Karpas-422 (cell line): ENCODE data around the gene MMP13. TPM values are rescaled to one million over a fixed set of nuclear protein-coding genes. Genes with fewer than 3 reads are reported as not detected.
"Not testable (repeated sequence)": the region's sequence is repeated elsewhere in the genome, so short reads cannot be mapped to it uniquely, and the experiment has no call there.

Source experiments
- DNase-seq: peaks from one replicate; pipeline ENCODE4 v3.0.0-alpha.2; 2015
- H2AFZ ChIP-seq: fragments of 200-600 bp; sonication (generic); 2 replicates; pipeline ENCODE4 v1.6.1; 2014; ENCODE audit warnings: antibody characterized with exemption, low read length, mixed read lengths
- H3K27ac ChIP-seq: fragments of 200-600 bp; sonication (generic); 2 replicates; pipeline ENCODE4 v1.5.1; 2014; ENCODE audit warnings: mild to moderate bottlenecking, low read length, moderate library complexity
- H3K27me3 ChIP-seq: fragments of 200-600 bp; sonication (generic); 2 replicates; pipeline ENCODE4 v1.6.1; 2014; ENCODE audit warnings: low read length, mixed read lengths
- H3K36me3 ChIP-seq: fragments of 200-600 bp; sonication (generic); 2 replicates; pipeline ENCODE4 v1.6.1; 2014; ENCODE audit warnings: low read length, mixed read lengths; ENCODE audit not compliant: insufficient read depth
- H3K4me1 ChIP-seq: fragments of 200-600 bp; sonication (generic); 2 replicates; pipeline ENCODE4 v1.6.1; 2014; ENCODE audit warnings: mild to moderate bottlenecking, low read length, mixed read lengths
- H3K4me2 ChIP-seq: fragments of 200-600 bp; sonication (generic); 2 replicates; pipeline ENCODE4 v1.6.1; 2014; ENCODE audit warnings: low read length, low read depth, mild to moderate bottlenecking; ENCODE audit not compliant: poor library complexity, severe bottlenecking
- H3K4me3 ChIP-seq: fragments of 200-600 bp; sonication (generic); 2 replicates; pipeline ENCODE4 v1.5.1; 2014; ENCODE audit warnings: mild to moderate bottlenecking, antibody characterized with exemption, low read length, mixed read lengths
- H3K79me2 ChIP-seq: fragments of 200-600 bp; sonication (generic); 2 replicates; pipeline ENCODE4 v1.6.1; 2014; ENCODE audit warnings: mild to moderate bottlenecking, low read length, mixed read lengths
- H3K9ac ChIP-seq: fragments of 200-600 bp; sonication (generic); 2 replicates; pipeline ENCODE4 v1.6.0; 2014; ENCODE audit warnings: low read length
- H3K9me2 ChIP-seq: fragments of 200-600 bp; sonication (generic), shearing (Covaris generic); replicated peaks from 2 replicates; pipeline ENCODE4 v1.6.0; 2014; ENCODE audit warnings: mild to moderate bottlenecking, low read length, moderate library complexity; ENCODE audit not compliant: insufficient read depth
- H3K9me3 ChIP-seq: fragments of 300-700, 200-600 bp; sonication (generic); 2 replicates; pipeline ENCODE4 v1.6.1; 2014; ENCODE audit warnings: low read length, mixed read lengths
- H4K20me1 ChIP-seq: fragments of 200-600 bp; sonication (generic); 2 replicates; pipeline ENCODE4 v1.6.1; 2014; ENCODE audit warnings: mild to moderate bottlenecking, antibody characterized with exemption, low read length, low read depth; ENCODE audit not compliant: insufficient read depth
- total RNA-seq: library from RNA; depleted of rRNA; stranded (reverse); fragments of >200 nt; shearing (Covaris generic); gene quantifications from 2 replicates; pipeline ENCODE4 v1.2.3, GENCODE V29; 2014; ENCODE audit warnings: low replicate concordance; rRNA removed

MMP13 gene
- not detected in 2 replicates for total RNA-seq

DNA sequence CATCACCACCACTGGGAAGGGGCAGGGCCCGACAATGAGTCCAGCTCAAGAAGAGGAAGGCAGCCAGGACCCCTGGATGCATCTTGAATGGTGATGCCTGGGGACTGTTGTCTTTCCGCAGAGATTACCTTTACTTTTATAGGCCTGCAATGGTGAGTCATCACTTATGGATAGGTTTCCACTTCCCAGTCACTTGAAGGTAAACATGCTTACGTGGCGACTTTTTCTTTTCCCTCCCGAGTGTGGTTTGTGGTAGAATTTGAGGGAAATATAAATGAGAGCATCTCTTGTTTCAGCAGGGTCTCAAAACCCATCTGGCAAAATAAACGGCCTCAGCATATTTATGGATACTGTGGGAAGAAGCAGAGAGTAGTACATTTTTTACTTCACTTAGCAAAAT is at the start of gene MMP13:
TSS of gene MMP13 (minus strand) at position 109 of the 400 bp plus-strand sequence. CDS start at position 82, 27 bp downstream.
- H3K4me1 ChIP-seq, result no peaks in the 10 kb centered on the region
- H3K9me2 ChIP-seq, result no peaks in the 10 kb centered on the region
- no peak within 1 kb of the TSS for H3K4me3 ChIP-seq
- no peak for DNase-seq
- H3K9ac ChIP-seq, result no peak within 1 kb of the TSS
- no peaks in the 10 kb centered on the region for H3K79me2 ChIP-seq
- no peaks in the 10 kb centered on the region for H3K9me3 ChIP-seq
- H3K27ac ChIP-seq, result no peak within 1 kb of the TSS
- H3K36me3 ChIP-seq, result no peaks in the 10 kb centered on the region
- H3K4me2 ChIP-seq, result no peak within 1 kb of the TSS
- H3K27me3 ChIP-seq, result no peaks in the 10 kb centered on the region
- H4K20me1 ChIP-seq, result no peaks in the 10 kb centered on the region
- no peak within 1 kb of the TSS for H2AFZ ChIP-seq

DNA sequence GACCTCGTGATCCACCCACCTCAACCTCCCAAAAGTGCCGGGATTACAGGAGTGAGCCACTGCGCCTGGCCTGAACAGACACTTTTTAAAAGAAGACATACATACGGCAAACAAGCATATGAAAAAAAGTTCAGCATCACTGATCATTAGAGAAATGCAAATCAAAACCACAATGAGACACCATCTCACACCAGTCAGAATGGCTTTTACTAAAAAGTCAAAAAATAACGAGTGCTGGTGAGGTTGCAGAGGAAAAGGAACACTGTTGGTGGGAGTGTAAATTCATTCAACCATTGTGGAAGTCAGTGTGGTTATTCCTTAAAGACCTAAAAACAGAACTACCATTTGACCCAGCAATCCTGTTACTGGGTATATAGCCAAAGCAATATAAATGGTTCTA is 48.7 kb upstream of the MMP13 start:
- not testable (repeated sequence) for H3K9me3 ChIP-seq, H3K4me3 ChIP-seq, H3K79me2 ChIP-seq, H3K9me2 ChIP-seq, H3K27me3 ChIP-seq, H3K36me3 ChIP-seq, H3K4me2 ChIP-seq, H3K27ac ChIP-seq, H4K20me1 ChIP-seq, H2AFZ ChIP-seq, H3K4me1 ChIP-seq, DNase-seq, H3K9ac ChIP-seq

DNA sequence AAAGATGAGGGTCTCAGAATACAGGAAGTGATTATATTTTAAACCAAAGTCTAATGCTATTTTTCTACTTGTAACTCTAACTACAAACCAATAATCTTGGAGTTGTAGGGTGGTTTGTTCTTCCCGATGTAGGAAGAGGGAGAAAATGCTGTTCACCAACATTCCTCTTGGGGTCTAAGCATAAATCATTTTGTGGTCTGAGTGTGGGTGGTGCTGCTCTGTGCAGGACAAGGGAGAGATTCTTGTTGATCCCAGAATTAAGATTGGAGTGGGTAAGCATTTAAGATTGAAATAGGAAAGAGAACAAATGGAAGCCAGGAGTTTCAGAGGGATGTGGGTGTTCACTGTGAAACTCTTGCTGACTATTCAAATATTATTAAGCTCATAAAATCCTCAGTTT is 38.6 kb upstream of the MMP13 start:
- Histone ChIP-seq H3K27me3 (no peaks in the 10 kb centered on the region), H3K4me2 (no peak overlapping the region), H3K27ac (no peak overlapping the region), H2AFZ (no peak overlapping the region), H3K79me2 (no peaks in the 10 kb centered on the region), H3K9me3 (no peaks in the 10 kb centered on the region), H3K4me3 (no peak overlapping the region), H4K20me1 (no peaks in the 10 kb centered on the region), H3K9me2 (no peaks in the 10 kb centered on the region), H3K4me1 (no peaks in the 10 kb centered on the region), H3K36me3 (no peaks in the 10 kb centered on the region), H3K9ac (no peak overlapping the region)
- DNase-seq, result no peak

DNA sequence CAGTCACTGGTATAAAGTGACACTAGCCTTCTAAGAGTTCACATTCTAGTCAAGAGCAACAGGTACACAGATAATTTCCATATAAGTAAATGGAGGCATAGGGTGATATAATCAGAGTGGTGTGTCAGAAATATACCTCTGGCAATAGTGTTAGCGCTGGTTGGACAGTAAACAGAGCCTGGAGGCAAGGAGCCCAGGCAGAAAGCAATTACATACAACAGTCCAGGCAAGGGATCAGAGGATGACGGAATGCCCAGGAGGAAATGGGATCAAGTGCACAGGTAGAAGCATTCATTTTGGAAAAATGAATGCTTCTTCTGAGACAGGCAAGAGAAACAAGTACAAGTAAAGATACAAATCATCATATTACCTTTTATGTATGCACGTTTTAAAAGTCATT is 36.2 kb upstream of the MMP13 start:
- Histone ChIP-seq H3K9ac (no peak overlapping the region), H3K9me2 (no peaks in the 10 kb centered on the region), H3K4me2 (no peak overlapping the region), H3K36me3 (no peaks in the 10 kb centered on the region), H3K4me1 (no peaks in the 10 kb centered on the region), H3K9me3 (no peaks in the 10 kb centered on the region), H3K79me2 (no peaks in the 10 kb centered on the region), H3K4me3 (no peak overlapping the region), H3K27ac (no peak overlapping the region), H2AFZ (no peak overlapping the region), H3K27me3 (no peaks in the 10 kb centered on the region), H4K20me1 (no peaks in the 10 kb centered on the region)
- DNase-seq, result no peak

DNA sequence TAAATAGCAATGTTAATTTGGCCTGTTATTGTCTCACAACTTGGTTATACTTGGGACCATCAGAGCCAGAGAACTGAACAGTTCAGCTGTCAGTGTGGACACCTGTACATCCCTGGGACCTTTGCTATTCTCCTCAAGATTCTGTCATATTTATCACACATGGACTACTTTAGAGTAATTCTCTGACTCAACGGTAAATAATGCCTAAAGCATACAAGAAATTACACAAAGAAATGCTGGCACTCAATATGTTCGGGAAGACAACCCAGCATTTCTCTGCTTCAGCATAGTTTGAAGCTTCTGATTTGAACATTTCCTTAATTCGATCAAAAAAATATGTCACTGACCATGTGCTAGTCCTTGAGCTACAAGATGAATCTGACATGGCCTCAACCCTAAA is 34.6 kb upstream of the MMP13 start:
- no peaks in the 10 kb centered on the region for H3K4me1 ChIP-seq
- H3K79me2 ChIP-seq, result no peaks in the 10 kb centered on the region
- no peak for DNase-seq
- H3K27me3 ChIP-seq, result no peaks in the 10 kb centered on the region
- no peak overlapping the region for H3K27ac ChIP-seq
- no peaks in the 10 kb centered on the region for H4K20me1 ChIP-seq
- no peak overlapping the region for H2AFZ ChIP-seq
- H3K4me3 ChIP-seq, result no peak overlapping the region
- no peaks in the 10 kb centered on the region for H3K9me3 ChIP-seq
- no peak overlapping the region for H3K4me2 ChIP-seq
- H3K36me3 ChIP-seq, result no peaks in the 10 kb centered on the region
- H3K9ac ChIP-seq, result no peak overlapping the region
- H3K9me2 ChIP-seq, result no peaks in the 10 kb centered on the region

DNA sequence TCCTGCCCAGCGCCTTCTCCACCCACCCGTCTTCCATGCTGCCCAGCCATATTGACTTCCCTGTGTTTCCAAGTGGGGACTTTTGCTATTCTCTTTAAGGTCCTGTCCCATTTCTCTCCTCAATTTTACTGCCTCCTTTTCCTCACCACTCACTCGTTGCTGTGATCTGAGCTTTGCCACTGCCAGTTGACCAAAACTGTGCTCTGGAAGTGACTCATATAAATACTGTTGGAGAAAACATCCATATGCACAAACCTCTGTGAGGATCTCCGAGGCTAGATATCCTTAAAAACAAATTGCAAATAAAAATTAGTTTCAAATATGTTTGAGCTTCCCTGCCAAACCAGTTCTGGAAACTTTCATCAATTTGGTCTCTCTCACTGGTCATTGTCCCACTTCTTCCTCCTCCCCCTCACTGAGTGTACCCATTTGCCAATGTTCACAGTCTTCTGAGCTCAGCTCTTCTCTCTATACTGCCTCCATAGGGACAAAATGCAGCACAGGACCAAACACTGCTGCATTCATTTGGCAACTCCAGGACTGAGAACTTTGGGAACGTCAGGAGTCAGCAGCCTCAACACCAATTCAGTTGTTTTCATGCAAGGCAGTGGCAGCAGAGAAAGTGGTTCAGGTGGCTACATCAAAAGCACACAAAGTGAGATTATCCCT is 34.0 kb upstream of the MMP13 start:
- Histone ChIP-seq H2AFZ (no peak overlapping the region), H3K79me2 (no peaks in the 10 kb centered on the region), H3K27me3 (no peaks in the 10 kb centered on the region), H3K36me3 (no peaks in the 10 kb centered on the region), H3K9ac (no peak overlapping the region), H3K27ac (no peak overlapping the region), H4K20me1 (no peaks in the 10 kb centered on the region), H3K4me1 (no peaks in the 10 kb centered on the region), H3K9me2 (no peaks in the 10 kb centered on the region), H3K9me3 (no peaks in the 10 kb centered on the region), H3K4me2 (no peak overlapping the region), H3K4me3 (no peak overlapping the region)
- no peak for DNase-seq

DNA sequence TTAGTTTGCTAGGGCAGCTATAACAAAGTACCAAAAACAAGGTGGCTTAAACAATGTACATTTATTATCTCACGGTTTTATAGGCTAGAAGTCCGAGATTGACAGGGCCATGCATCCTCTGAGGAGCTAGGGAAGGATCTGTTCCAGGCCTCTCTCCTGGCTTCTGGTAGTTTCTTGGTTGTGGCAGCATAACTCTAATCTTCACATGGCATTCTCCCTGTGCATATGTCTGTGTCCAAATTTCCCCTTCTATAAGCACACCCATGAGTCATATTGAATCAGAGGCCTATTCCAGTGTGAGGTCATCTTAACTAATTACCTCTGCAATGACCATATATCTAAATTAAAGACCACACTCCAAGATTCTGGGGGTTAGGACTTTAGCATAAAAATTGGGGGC is 31.3 kb upstream of the MMP13 start:
- Histone ChIP-seq H3K9me3 (no peaks in the 10 kb centered on the region), H4K20me1 (no peaks in the 10 kb centered on the region), H2AFZ (no peak overlapping the region), H3K27ac (no peak overlapping the region), H3K4me1 (no peaks in the 10 kb centered on the region), H3K79me2 (no peaks in the 10 kb centered on the region), H3K9ac (no peak overlapping the region), H3K4me2 (no peak overlapping the region), H3K36me3 (no peaks in the 10 kb centered on the region), H3K4me3 (no peak overlapping the region), H3K9me2 (no peaks in the 10 kb centered on the region), H3K27me3 (no peaks in the 10 kb centered on the region)
- no peak for DNase-seq

DNA sequence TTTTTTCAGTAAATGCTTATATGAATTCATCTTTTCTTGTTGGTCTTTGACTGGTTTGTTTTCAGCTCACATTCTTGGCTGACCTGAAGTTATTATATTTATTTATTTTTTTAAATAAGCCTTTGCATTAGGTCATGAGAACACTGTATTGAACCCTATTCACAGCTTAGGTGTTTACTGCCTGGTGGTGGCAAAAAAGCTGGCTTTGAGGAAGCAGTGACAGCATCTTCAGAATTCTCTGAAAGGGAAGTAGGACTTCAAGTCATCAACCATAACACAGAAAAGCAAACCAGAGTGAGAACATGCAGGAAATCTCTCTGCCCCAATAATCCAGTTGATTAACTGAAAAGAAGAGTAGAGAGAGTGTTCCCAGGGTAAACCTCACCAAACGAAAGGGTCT is 30.3 kb upstream of the MMP13 start:
- Histone ChIP-seq H2AFZ (no peak overlapping the region), H3K27me3 (no peaks in the 10 kb centered on the region), H3K4me2 (no peak overlapping the region), H3K4me1 (no peaks in the 10 kb centered on the region), H3K9ac (no peak overlapping the region), H3K4me3 (no peak overlapping the region), H4K20me1 (no peaks in the 10 kb centered on the region), H3K36me3 (no peaks in the 10 kb centered on the region), H3K9me3 (no peaks in the 10 kb centered on the region), H3K9me2 (no peaks in the 10 kb centered on the region), H3K27ac (no peak overlapping the region), H3K79me2 (no peaks in the 10 kb centered on the region)
- no peak for DNase-seq
